Right cardiac atrium (tissue), 5 donors: ENCODE measurements around the gene JAK2. TPM values are rescaled to one million over a fixed set of nuclear protein-coding genes. Genes with fewer than 3 reads are reported as not detected.
"Not testable (repeated sequence)": the region's sequence is repeated elsewhere in the genome, so short reads cannot be mapped to it uniquely, and the experiment has no call there.

Source experiments
- ATAC-seq, 2 donors: fragments of 200-7000 bp; cut with Tn5 transposase; one replicate each; pipeline versions ENCODE4 v1.8.0 to v1.9.1; 2020; ENCODE audit warnings: moderate library complexity in 2 of 2, mild to moderate bottlenecking in 1 of 2
- DNase-seq, 3 donors: peaks; one replicate each; pipeline ENCODE4 v3.0.0-alpha.2; 2020
- H3K27ac ChIP-seq: one replicate; pipeline ENCODE4 v1.5.1; 2013; ENCODE audit warnings: mild to moderate bottlenecking, low read length, control low read depth, moderate library complexity
- H3K27me3 ChIP-seq: one replicate; pipeline ENCODE4 v1.6.1; 2013; ENCODE audit not compliant: control insufficient read depth, insufficient read depth
- H3K4me1 ChIP-seq: one replicate; pipeline ENCODE4 v1.6.1; 2013; ENCODE audit warnings: low read length; ENCODE audit not compliant: control insufficient read depth, insufficient read depth
- H3K4me3 ChIP-seq: one replicate; pipeline ENCODE4 v1.5.1; 2013; ENCODE audit warnings: low read length, control low read depth
- H3K9me3 ChIP-seq: one replicate; pipeline ENCODE4 v1.6.1; 2013; ENCODE audit warnings: low read length; ENCODE audit not compliant: control insufficient read depth
- WGBS: extraction: QIAGEN DNeasy Blood & Tissue Kit; methylation state at CpG from one replicate; pipeline ENCODE4 v1.1.7; 2013; 5-methylcytosine and 5-hydroxymethylcytosine counted together
- intact Hi-C, 4 donors: fragments of 100-400 bp; cut with DNase I; formaldehyde crosslinking; loops; one replicate each; pipeline versions ENCODE4 v1.11.0 to v1.14.0; 2022 to 2023
- long read RNA-seq, 4 donors: library from polyadenylated mRNA; unstranded; transcript quantifications; one replicate each; pipeline ENCODE4 v2.0.0, GENCODE V29; 2020 to 2021
- polyA plus RNA-seq: library from polyadenylated mRNA; stranded (reverse); fragments of 200-250 nt; gene quantifications from one replicate; pipeline ENCODE4 v1.2.3, GENCODE V29; 2013
- total RNA-seq, 4 donors: library from RNA; stranded (reverse); fragmentation: NEBNext Ultra II Directional; extraction: Animal tissue kit (Norgen Biotek cat#: 25700); gene quantifications; one replicate each; pipeline ENCODE4 v1.2.1, GENCODE V29; 2021
- donor health status: healthy with polysubstance abuse.
- donor health status: DM: no; HTN: yes; CAD: no.
- donor health status: DM: no; HTN: no; CAD: no.
- donor health status: DM: no; HTN: yes; CAD: no; lungs with severe emphysema.
- donor health status: DM: yes; HTN: yes; CAD: no.

The JAK2 gene
- total RNA-seq (10 to 100 TPM; 10.4 to 14.6 (median 12.2) TPM), polyA plus RNA-seq (4.5 TPM)
- long read RNA-seq, donor 1, full-length matches to known transcripts = 4 of 15 reads
- long read RNA-seq, donor 1, partial matches to known transcripts = 5 of 15 reads
- long read RNA-seq, donor 1, other reads (novel, unspliced or antisense) = 6 of 15 reads
- long read RNA-seq, donor 2, full-length matches to known transcripts = 4 of 7 reads
- long read RNA-seq, donor 2, partial matches to known transcripts = 0 of 7 reads
- long read RNA-seq, donor 2, other reads (novel, unspliced or antisense) = 3 of 7 reads
- long read RNA-seq, donor 3, full-length matches to known transcripts = 5 of 45 reads
- long read RNA-seq, donor 3, partial matches to known transcripts = 32 of 45 reads
- long read RNA-seq, donor 3, other reads (novel, unspliced or antisense) = 8 of 45 reads
- long read RNA-seq, donor 4, full-length matches to known transcripts = 3 of 6 reads
- long read RNA-seq, donor 4, partial matches to known transcripts = 1 of 6 reads
- long read RNA-seq, donor 4, other reads (novel, unspliced or antisense) = 2 of 6 reads

DNA sequence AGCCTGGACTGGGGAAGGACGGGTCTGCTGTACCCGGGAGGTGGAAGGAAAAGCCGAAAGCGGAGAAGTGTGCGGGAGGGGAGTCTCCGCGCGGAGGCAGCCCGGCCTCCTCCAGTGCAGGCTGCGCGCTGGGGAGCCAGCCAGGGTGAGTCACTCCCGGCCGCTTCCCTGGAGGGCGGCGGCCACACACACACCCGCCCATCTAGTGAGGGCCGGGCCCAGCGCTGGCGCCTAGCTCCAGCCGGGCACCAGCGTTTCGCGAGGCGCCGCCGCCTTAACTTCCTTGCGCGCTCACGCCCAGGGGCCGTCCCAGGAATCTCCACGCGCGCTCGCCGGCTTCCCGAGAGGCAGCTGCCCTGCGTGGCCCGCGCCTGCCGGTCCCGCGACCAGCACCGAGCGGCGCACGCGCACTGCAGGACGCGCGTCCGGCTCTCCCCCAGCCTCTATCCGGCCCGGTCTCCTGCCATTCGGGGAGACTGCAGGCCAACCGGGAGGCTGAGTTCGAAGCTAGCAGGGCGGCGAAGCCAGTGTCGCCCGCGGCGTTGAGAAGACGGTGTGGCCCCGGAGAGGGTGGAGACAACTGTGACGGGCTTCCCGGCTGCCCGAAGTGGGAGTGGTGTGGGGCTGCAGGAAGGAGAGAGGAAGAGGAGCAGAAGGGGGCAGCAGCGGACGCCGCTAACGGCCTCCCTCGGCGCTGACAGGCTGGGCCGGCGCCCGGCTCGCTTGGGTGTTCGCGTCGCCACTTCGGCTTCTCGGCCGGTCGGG, at the start of gene JAK2:
TSS of gene JAK2 (plus strand) at position 652 of the 765 bp plus-strand sequence. CDS start 36,716 bp downstream, outside the sequence.
- DNase-seq = peak; percentile 95 to 98 (median 97)

DNA sequence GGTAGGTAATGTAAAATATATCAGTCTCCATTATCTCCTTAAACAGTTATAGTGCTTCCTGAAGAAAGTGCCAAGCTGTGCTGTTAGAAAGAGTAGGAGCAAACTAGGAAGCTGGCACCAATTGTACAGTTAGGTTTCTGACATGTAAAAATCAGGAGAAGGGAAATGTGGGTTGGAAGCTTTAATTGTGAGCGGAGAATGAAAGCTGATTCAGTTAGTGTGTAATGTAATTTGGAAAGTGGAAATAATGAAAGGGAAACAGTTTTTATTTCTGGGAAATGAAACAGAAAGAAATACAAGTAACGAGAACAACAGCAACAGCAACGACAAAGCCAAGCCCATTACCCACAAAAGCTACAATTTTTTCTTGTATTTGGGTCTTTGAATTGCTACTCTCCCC, 48.8 kb upstream of the JAK2 start:
- intact Hi-C loops = no loop called here
- 51% methylated on average over 3 of the region's 3 CpGs for WGBS
- H3K27ac ChIP-seq = no peak overlapping the region
- DNase-seq = no peak
- H3K4me1 ChIP-seq = peaks cover 3% of the 10 kb centered on the region
- no peaks in the 10 kb centered on the region for H3K9me3 ChIP-seq
- no peak overlapping the region for H3K4me3 ChIP-seq
- no peak for ATAC-seq
- H3K27me3 ChIP-seq = no peaks in the 10 kb centered on the region

More for the DNA sequence above, at the start of gene JAK2:
- H3K4me3 ChIP-seq = peak within 1 kb of the TSS; percentile 83
- peaks cover 6% of the 10 kb centered on the region for H3K4me1 ChIP-seq
- no peaks in the 10 kb centered on the region for H3K27me3 ChIP-seq
- no peaks in the 10 kb centered on the region for H3K9me3 ChIP-seq
- under 1% methylated on average over 84 of the region's 84 CpGs for WGBS
- intact Hi-C loops = loop anchor here (5.0 to 10.0 kb wide), 4 partner anchors 190 to 610 kb away; partner anchors contain the start of gene RCL1 (in 1 of the 4)
- peak within 1 kb of the TSS; percentile 95 for H3K27ac ChIP-seq
- peak; percentile 97 to 99 for ATAC-seq

DNA sequence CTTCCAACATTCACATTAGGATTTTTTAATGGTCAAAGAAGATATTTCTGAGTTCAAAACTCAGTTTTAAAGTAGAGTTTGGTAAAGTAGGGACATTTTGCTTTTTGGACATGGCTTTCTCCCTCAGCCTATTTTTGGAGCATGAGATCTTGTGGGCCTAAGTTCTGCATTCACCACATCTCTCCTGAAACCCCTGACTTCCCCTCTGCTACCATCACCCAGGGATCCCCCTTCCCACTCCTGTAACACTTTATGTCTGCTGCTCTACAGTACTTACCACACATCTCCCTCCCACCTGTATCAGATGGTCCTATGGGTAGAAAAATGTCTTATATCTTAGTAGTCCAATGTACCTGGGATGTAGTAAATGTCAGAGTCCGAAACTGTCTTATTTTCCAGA, 48.2 kb upstream of the JAK2 start:
- Histone ChIP-seq H3K9me3 (no peaks in the 10 kb centered on the region), H3K27me3 (no peaks in the 10 kb centered on the region), H3K27ac (no peak overlapping the region), H3K4me1 (peaks cover 3% of the 10 kb centered on the region), H3K4me3 (no peak overlapping the region)
- intact Hi-C loops = no loop called here
- DNase-seq (no peak), ATAC-seq (no peak)
- 98% methylated on average over 1 of the region's 1 CpG for WGBS

DNA sequence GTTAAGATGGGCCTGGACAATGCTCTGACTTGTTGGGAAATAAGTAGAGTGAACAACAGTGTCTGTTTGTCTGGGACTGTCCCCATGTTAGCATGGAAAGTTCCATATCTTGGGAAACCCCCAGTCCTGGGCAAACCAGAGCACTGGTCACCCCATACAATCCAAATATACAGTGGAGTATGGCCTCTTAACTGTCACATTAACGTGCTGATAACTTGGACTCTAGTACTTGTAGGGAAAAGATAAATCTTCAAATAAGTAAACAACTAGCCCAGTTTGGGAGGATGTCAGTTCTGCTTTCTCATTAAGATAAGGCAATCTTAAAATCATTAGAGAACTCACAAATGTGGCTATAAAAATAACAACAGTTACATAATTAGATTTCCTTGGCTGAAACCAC, 47.6 kb upstream of the JAK2 start:
- ATAC-seq (no peak), DNase-seq (no peak)
- Histone ChIP-seq H3K27me3 (no peaks in the 10 kb centered on the region), H3K4me1 (peaks cover 3% of the 10 kb centered on the region), H3K9me3 (no peaks in the 10 kb centered on the region), H3K27ac (no peak overlapping the region), H3K4me3 (no peak overlapping the region)
- 11% methylated on average over 1 of the region's 1 CpG for WGBS
- intact Hi-C loops = no loop called here

DNA sequence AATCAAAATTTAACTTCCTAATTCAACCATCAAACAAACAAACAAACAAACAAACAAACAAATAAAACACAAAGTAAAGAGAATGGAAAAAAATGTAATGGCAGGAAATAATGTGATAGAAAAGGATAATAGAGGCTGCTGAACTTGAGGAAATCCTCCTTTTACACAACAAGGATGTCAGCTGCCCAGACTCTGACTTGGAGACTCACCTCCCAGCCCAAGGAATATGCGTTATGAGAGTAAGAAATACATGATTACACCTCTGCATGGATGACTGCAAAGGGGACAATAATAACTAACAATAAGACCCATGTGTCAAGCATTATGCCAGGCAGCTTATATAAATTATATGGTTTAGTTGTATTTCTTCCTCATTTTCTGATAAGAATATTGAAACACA, 46.6 kb upstream of the JAK2 start:
- ATAC-seq (no peak), DNase-seq (no peak)
- H3K4me3 ChIP-seq = no peak overlapping the region
- no peak overlapping the region for H3K27ac ChIP-seq
- intact Hi-C loops = no loop called here
- H3K4me1 ChIP-seq = peaks cover 3% of the 10 kb centered on the region
- 77% methylated on average over 1 of the region's 1 CpG for WGBS
- H3K27me3 ChIP-seq = no peaks in the 10 kb centered on the region
- no peaks in the 10 kb centered on the region for H3K9me3 ChIP-seq

DNA sequence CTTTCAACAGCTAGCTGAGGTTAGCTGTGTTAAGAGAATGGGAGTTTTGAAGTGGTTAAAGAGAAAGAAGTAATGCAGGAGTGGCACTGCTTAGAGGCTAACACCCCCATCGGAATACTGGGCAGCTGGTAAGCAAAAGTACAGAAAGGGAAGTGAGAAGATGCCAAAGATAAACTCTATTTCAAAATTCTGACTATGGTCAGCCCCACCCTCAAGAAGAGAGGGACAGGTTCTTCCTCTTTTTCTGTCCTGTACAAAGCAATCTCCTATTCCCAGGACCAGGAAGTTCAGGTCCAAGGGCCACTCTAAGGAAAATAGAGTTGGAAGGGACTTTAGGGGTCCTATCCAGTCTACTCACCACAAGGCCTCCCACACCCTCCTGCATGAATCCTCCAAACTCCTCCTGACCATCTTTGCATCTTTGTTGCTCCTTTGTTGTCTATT, 45.9 kb upstream of the JAK2 start:
- H3K4me3 ChIP-seq = no peak overlapping the region
- DNase-seq (no peak), ATAC-seq (peak; percentile 44 to 52)
- no peak overlapping the region for H3K27ac ChIP-seq
- intact Hi-C loops = no loop called here
- no peaks in the 10 kb centered on the region for H3K27me3 ChIP-seq
- 50% methylated on average over 1 of the region's 1 CpG for WGBS
- no peaks in the 10 kb centered on the region for H3K9me3 ChIP-seq
- H3K4me1 ChIP-seq = peaks cover 3% of the 10 kb centered on the region

DNA sequence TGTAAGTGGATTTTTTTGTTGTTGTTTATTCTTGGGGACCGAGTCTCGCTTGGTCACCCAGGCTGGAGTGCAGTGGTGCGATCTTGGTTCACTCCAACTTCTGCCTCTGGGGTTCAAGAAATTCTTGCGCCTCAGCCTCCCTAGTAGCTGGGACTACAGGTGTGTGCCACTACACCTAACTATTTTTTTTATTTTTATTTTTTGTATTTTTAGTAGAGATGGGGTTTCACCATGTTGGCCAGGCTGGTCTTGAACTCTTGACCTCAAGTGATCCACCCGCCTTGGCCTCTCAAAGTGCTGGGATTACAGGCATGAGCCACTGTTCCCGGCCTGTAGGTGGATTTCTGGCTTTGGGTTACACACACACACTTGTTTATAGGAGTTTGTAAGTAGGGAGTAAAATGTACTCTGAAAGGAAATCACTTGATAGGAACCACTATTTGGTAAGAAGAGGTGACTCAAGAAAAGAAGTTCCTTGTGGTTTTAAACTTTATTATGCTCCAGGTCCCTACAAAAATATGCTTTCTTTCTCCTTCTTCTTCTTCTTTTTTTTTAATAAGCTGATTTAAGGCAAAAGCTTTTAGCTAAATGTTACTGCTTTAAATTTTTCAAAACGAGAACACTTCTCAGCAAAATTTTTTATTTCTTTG, 42.9 kb upstream of the JAK2 start:
- WGBS = 77% methylated on average over 7 of the region's 7 CpGs
- intact Hi-C loops, DNase-seq, H3K4me3 ChIP-seq, H3K9me3 ChIP-seq, H3K4me1 ChIP-seq, H3K27me3 ChIP-seq, H3K27ac ChIP-seq: not testable (repeated sequence)
- ATAC-seq = peak; percentile 40 to 52

DNA sequence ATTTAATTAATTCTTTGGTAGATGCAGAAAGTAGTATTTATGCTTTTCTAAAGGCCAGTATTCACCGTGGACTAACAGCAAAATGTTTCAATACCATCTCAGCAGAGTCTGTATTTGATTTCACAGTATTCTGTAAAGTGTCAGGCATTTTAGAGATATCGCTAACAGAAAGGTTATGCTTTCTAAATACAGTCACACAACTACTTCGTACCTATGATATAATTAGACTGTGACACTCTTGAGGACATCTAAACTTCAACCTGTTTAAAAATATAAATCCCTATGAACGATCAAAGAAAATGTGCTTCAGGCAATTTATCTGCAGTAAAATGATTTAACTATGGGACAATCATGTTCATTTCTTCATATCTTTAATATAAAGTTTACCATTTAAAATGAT, 41.7 kb upstream of the JAK2 start:
- intact Hi-C loops = no loop called here
- Histone ChIP-seq H3K27ac (no peak overlapping the region), H3K27me3 (no peaks in the 10 kb centered on the region), H3K4me1 (no peaks in the 10 kb centered on the region), H3K4me3 (no peak overlapping the region), H3K9me3 (no peaks in the 10 kb centered on the region)
- DNase-seq (no peak), ATAC-seq (no peak)
- WGBS = 66% methylated on average over 4 of the region's 4 CpGs

DNA sequence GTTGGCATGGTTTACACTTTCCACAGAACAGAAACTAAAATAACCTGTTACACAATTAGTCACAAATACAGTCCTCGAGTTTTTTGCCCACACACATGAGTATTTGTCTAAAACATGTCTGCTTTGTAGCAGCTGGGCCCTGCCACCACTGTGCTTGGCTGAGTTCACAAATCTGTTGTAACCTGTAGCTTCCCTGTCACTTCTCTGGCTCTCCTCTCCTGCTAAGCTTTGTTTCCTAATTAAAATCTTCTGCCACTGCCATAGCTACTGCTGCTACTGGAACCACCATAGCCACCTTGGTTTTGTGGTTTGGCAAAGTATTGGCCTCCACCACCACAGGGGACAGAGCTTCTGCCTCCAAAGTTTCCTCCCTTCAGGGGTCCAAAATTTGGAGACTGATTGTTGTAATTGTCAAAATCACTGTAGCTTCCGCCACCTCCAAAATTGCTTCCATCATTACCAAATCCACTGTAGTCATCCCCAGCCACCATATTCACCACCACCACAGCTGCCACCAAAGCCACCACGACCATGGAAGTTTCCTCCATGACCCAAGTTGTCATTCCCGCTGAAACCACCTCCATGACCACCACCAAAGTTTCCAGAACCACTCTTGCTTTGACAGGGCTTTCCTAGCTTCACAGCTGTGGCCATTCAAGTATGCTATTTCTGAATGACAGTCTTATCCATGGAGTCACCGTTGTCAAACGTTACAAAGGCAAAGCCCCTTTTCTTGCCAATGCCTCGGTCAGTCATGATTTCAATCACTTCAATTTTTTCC, 40.5 kb upstream of the JAK2 start:
- H3K27me3 ChIP-seq, H3K27ac ChIP-seq, H3K4me1 ChIP-seq, intact Hi-C loops, H3K4me3 ChIP-seq, ATAC-seq, H3K9me3 ChIP-seq, DNase-seq: not testable (repeated sequence)
- 81% methylated on average over 7 of the region's 7 CpGs for WGBS

DNA sequence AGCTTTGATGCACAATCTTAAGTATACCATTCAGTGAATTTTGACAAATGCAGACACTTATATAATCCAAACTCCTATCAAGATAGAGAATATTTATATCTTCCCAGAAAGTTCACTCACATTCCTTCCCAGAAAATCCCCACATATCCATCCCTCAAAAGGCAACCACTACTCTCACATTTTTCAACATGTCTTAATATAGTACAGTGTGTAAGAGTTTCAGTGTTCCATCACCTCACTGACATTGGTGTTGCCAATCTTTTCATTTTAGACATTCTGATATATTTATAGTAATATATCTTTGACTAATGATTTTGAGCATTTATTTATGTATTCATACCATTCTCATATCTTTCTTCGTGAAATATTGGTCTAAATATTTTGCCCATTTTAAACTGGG, 38.1 kb upstream of the JAK2 start:
- DNase-seq (no peak), ATAC-seq (no peak)
- no peaks in the 10 kb centered on the region for H3K27me3 ChIP-seq
- H3K27ac ChIP-seq = no peak overlapping the region
- no peaks in the 10 kb centered on the region for H3K4me1 ChIP-seq
- intact Hi-C loops = no loop called here
- no peak overlapping the region for H3K4me3 ChIP-seq
- no peaks in the 10 kb centered on the region for H3K9me3 ChIP-seq
- 77% methylated on average over 1 of the region's 1 CpG for WGBS
